ENCODE data around the gene ZPBP. TPM values are rescaled to one million over a fixed set of nuclear protein-coding genes. Genes with fewer than 3 reads are reported as not detected.

Gene ZPBP
- polyA plus RNA-seq, 2 of the 4 experiments (the other 2 are of a cell fraction), result not detected

GRCh38 chr7:50069613-50070012 lies 23.4 kb downstream of the ZPBP start:
- Histone ChIP-seq H3K4me1 (no peaks in the 10 kb centered on the region), H3K4me3 (peak overlapping the region; percentile 34), H3K9me3 (peaks cover 4% of the 10 kb centered on the region; the same call in 1 of the 3 replicates), H3K4me2 (peak overlapping the region; percentile 77), H3K27ac (no peak overlapping the region)
- ChIA-PET CTCF (no interaction called here), POLR2A (no interaction called here)
- ATAC-seq (peak; percentile 52 to 65; a peak in 5 of 6 replicates), DNase-seq (ENCODE audit: low read depth in 1 of 2, low spot score in 1 of 2) (no peak), FAIRE-seq (no peak)
- 22% methylated on average over 8 of the region's 8 CpGs for WGBS (ENCODE audit: missing lambda C conversion rate)
- TF ChIP-seq GATA3 (IDR thresholded peaks at IDR 0.05; ENCODE audit: borderline replicate concordance) (no peak), MAZ (IDR thresholded peaks at IDR 0.05; ENCODE audit: borderline replicate concordance, low read depth, low read length) (no peak), HMGXB4 (CRISPR knock-in tag; IDR thresholded peaks at IDR 0.05; ENCODE audit: borderline replicate concordance) (no peak), HDAC2 (IDR thresholded peaks at IDR 0.05) (no peak), RARB (CRISPR knock-in tag; IDR thresholded peaks at IDR 0.05) (no peak), POLR2A (IDR thresholded peaks at IDR 0.05; ENCODE audit: low read length) (no peak)

GRCh38 chr7:50068850-50069551 lies 24.0 kb downstream of the ZPBP start:
- no peak for FAIRE-seq
- Histone ChIP-seq H3K4me2 (peak overlapping the region; percentile 77), H3K4me1 (no peaks in the 10 kb centered on the region), H3K27ac (no peak overlapping the region), H3K4me3 (peak overlapping the region; percentile 34), H3K9me3 (peaks cover 4% of the 10 kb centered on the region; the same call in 1 of the 3 replicates)
- peak in 1 of 2 experiments; percentile 3 for DNase-seq (ENCODE audit: low read depth in 1 of 2, low spot score in 1 of 2)
- 4% methylated on average over 6 of the region's 6 CpGs for WGBS (ENCODE audit: missing lambda C conversion rate)
- TF ChIP-seq POLR2AphosphoS2 (conservative IDR thresholded peaks at IDR 0.05; ENCODE audit: low read length) (no peak), ATOH8 (CRISPR knock-in tag; IDR thresholded peaks at IDR 0.05; ENCODE audit: low read depth) (no peak), HOXA7 (CRISPR knock-in tag; IDR thresholded peaks at IDR 0.05) (no peak), ZC3H11A (IDR thresholded peaks at IDR 0.05) (no peak), FOSB (CRISPR knock-in tag; IDR thresholded peaks at IDR 0.05) (no peak), CHD2 (IDR thresholded peaks at IDR 0.05; ENCODE audit: low read length, partially characterized antibody) (no peak), ZNF302 (CRISPR knock-in tag; IDR thresholded peaks at IDR 0.05) (no peak), CBX2 (IDR thresholded peaks at IDR 0.05; ENCODE audit: borderline replicate concordance, low read depth) (no peak), NR3C1 (IDR thresholded peaks at IDR 0.05) (no peak), NPAS2 (CRISPR knock-in tag; IDR thresholded peaks at IDR 0.05; ENCODE audit: borderline replicate concordance) (no peak), CTCF (IDR thresholded peaks at IDR 0.05) (no peak), CEBPB (IDR thresholded peaks at IDR 0.05) (no peak), FOSL2 (IDR thresholded peaks at IDR 0.05) (no peak), FOSL2 (CRISPR knock-in tag; IDR thresholded peaks at IDR 0.05) (no peak), ZFP36 (IDR thresholded peaks at IDR 0.05; ENCODE audit: borderline replicate concordance, partially characterized antibody) (no peak), MYC (IDR thresholded peaks at IDR 0.05; ENCODE audit: borderline replicate concordance, low read length) (no peak), HMGXB4 (CRISPR knock-in tag; IDR thresholded peaks at IDR 0.05; ENCODE audit: borderline replicate concordance) (no peak), HDAC2 (IDR thresholded peaks at IDR 0.05) (no peak), KDM5A (IDR thresholded peaks at IDR 0.05) (no peak)
- ATAC-seq, result peak in 1 of 2 experiments; percentile 62; a peak in 3 of 6 replicates
- ChIA-PET CTCF (interaction anchor here (1.0 kb wide), 1 partner anchor 16 kb away, joined by 3 read pairs; no protein-coding TSS in a partner anchor), POLR2A (no interaction called here)

Data from A549 (cell line).